GM12865 (cell line): Measurements from ENCODE around the gene MOB2.

ENCODE experiments used
- DNase-seq: peaks from one replicate; pipeline ENCODE4 v3.0.0; 2010; ENCODE audit warnings: low read depth
- H3K4me3 ChIP-seq: 2 replicates; pipeline ENCODE4 v1.5.1; 2011; ENCODE audit warnings: mild to moderate bottlenecking, low read depth, low read length, control low read depth
- TF ChIP-seq, protein P1 (sequence below): IDR thresholded peaks from 2 replicates; pipeline ENCODE4 v1.5.1; 2011; ENCODE audit warnings: low read length, control low read depth, low read depth, inconsistent platforms; ENCODE audit not compliant: insufficient read depth; ENCODE audit errors: missing control alignments

Gene MOB2, protein sequence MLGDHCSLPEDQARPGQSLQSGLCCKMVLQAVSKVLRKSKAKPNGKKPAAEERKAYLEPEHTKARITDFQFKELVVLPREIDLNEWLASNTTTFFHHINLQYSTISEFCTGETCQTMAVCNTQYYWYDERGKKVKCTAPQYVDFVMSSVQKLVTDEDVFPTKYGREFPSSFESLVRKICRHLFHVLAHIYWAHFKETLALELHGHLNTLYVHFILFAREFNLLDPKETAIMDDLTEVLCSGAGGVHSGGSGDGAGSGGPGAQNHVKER

DNA sequence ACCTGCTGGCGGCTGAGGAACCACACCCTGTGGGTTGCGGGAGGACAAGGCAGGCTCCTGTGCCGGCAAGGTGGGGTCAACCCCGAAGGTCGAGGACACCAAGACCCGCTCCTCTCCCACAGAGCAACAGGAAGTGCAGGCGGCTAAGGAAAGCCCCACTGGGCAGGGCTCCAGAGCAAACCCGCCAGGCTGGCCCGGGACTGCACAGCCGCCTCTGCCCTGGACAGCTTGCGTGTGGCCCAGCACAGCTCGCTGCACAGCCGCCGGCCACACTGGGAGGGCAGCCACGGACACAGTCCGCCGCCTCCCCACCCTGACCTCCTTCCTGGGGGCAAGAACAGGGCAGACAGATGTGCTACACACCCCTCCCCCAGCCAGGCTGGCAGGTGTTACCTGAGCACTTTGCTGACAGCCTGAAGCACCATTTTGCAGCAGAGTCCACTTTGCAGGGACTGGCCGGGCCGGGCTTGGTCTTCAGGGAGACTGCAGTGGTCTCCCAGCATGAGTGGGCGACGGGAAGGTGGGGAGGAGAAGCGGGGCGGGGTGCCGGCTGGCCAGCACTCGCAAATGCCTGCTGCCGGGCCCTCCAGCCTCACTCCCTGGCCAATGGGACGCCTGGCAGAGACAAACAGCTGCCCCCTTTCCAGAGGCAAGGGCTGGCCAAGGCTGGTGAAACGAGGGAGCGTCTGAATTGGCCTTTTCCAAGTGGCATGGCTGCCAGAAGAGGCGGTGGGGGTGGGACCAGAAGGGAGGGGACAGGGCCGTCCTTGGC lies at the start of gene MOB2:
MOB2 (minus strand) TSS at position 726 of the 772 bp plus-strand sequence; CDS start at position 503, 223 bp downstream.
- TF ChIP-seq, protein P1, sequence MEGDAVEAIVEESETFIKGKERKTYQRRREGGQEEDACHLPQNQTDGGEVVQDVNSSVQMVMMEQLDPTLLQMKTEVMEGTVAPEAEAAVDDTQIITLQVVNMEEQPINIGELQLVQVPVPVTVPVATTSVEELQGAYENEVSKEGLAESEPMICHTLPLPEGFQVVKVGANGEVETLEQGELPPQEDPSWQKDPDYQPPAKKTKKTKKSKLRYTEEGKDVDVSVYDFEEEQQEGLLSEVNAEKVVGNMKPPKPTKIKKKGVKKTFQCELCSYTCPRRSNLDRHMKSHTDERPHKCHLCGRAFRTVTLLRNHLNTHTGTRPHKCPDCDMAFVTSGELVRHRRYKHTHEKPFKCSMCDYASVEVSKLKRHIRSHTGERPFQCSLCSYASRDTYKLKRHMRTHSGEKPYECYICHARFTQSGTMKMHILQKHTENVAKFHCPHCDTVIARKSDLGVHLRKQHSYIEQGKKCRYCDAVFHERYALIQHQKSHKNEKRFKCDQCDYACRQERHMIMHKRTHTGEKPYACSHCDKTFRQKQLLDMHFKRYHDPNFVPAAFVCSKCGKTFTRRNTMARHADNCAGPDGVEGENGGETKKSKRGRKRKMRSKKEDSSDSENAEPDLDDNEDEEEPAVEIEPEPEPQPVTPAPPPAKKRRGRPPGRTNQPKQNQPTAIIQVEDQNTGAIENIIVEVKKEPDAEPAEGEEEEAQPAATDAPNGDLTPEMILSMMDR = no peak
- no peak within 1 kb of the TSS for H3K4me3 ChIP-seq
- DNase-seq = peak; percentile 23

DNA sequence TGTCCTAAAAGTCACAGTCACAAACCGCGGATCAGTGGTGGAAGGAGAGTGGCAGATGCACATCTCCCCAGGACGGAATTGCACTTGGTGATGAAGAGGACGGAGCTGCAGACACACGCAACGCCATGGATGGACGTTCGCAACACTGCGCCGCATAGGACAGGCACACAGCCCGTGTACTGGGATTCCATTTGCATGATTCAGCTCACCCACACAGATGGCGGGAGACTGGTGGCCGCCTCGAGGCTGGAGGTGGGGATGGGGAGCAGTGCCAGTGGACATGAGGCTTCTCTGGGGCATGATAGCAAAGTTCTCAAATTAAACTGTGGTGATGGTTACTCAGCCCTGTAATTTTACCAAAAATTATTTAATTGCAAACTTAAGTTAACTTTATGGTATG lies 48.1 kb upstream of the MOB2 start:
- TF ChIP-seq, protein P1 = no peak
- no peak for DNase-seq
- H3K4me3 ChIP-seq = no peak overlapping the region

DNA sequence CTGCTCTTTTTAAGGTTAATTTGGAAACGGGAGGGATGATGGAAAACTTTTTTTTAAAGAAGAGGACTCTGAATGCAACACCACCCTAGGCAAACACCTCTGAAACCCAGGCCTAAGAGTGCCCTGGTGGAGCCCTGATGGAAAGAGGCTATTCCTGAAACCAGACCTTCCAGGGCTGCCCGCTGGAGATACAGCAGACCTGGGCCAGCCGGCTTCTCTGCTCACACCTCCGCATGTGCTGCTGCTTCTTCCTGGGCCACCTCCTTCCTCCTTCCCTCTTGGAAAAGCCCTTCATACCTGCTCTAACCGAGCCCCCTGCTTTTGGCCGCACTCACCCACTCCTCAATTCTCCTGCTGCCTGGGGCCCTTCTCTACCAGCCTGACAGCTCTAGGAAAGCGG lies 47.6 kb upstream of the MOB2 start:
- DNase-seq = no peak
- TF ChIP-seq, protein P1 = no peak
- no peak overlapping the region for H3K4me3 ChIP-seq

DNA sequence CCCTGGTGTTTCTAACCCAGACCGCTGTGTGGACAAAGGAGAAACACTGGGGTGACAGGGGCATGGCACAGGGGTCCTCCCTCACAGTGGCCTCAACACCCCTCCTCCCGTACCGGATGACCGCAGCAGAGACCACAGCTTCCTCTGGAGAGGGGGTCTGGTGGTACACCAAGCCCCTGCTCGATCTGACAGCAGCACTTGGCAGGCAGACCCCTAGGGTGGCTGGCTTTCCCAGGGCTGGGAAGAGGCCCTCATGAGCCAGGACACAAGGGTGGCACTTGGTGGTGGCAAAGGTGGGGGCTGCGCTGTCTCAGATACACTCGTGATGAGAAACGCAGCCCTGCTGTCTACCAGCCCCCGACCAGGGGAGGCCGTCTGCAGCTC lies 46.8 kb upstream of the MOB2 start:
- no peak for DNase-seq
- H3K4me3 ChIP-seq = no peak overlapping the region
- TF ChIP-seq, protein P1 = no peak

DNA sequence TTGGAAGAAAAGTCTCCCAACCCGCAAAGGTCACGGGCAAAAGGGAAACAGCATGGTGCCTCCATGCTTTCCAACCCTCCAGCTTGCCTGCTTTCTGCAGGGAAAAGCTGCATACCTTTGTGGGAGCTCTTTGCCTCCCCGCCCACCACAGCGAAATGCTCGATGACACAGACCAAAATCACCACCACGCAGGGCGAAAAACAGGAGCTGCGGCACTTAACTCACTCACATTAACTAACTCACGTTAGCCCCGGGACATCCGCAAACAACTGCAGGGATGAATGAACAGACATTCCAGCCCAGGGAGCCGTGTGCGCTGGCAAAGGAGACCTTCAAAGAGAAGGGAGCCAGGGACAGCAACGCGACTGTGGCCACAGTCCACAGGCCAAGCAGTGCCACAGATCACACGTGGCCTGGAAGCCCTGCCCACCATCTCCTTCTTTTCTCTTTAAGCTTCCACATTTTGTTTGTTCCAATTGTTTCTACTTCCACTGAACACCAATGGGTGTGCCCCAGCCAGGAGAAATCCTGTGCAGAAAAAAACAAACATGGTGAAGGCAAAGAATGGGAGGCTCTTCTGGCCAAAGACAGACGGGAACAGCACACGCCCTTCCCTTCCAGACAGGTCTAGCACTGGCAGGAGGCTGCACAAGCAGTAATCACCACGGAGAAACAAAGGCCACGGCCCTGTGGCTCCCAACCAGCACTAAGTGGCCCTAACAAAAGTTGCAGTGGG lies 46.2 kb upstream of the MOB2 start:
- TF ChIP-seq, protein P1 = no peak
- H3K4me3 ChIP-seq = no peak overlapping the region
- DNase-seq = no peak

DNA sequence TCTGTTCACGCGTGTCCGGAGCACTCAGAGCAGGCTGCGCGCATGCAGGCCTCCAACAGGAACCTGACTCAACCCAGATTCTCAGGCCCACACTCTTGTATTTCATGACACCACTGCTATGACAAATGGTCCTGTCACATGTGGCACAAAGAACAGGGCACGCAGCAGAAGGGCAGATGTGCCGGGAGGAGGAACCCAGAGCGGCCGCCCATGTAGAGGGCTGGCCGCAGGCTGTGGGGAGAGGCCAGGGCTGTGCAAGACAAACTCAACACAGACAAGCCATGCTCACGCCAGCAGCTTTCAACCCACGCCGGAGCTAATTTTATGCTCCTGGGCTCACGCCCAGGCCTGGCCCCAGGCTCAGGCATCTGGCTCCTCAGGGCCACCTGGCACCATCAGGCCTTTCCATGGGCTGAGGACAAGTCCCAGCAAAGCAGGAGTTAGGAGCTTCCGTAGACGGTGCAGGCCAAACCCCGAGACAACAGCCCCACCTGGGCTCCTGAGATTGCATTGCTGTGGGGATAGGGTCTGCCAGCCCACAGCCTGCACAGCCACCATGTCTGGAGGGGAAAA lies 45.5 kb upstream of the MOB2 start:
- DNase-seq = no peak
- H3K4me3 ChIP-seq = no peak overlapping the region
- TF ChIP-seq, protein P1 = no peak
